T-helper 1 cell treated with Interleukin-12 subunit alpha and Interleukin-12 subunit beta and Interleukin-4 antibody, amounts not matched to agents 30 μg/mL and 1 μg/mL, for 36 hours (primary cell): ENCODE data around the gene CLK3.

Experiments used
- H3K27ac Mint-ChIP-seq: one replicate; pipeline ENCODE4 v1.8.0; 2021; ENCODE audit warnings: mild to moderate bottlenecking, mixed read lengths
- H3K27me3 Mint-ChIP-seq: one replicate; pipeline ENCODE4 v1.8.0; 2021; ENCODE audit warnings: low read depth, mixed read lengths
- H3K36me3 Mint-ChIP-seq: one replicate; pipeline ENCODE4 v1.8.0; 2021; ENCODE audit warnings: low read depth, mixed read lengths
- H3K4me1 Mint-ChIP-seq: one replicate; pipeline ENCODE4 v1.8.0; 2021; ENCODE audit warnings: low read depth, mixed read lengths
- H3K4me3 Mint-ChIP-seq: one replicate; pipeline ENCODE4 v1.8.0; 2021; ENCODE audit warnings: mild to moderate bottlenecking, moderate library complexity, mixed read lengths
- H3K9me3 Mint-ChIP-seq: one replicate; pipeline ENCODE4 v1.8.0; 2021; ENCODE audit warnings: mixed read lengths

The CLK3 gene

GRCh38 chr15:74615508-74616365 lies at the start of gene CLK3:
Gene CLK3 (plus strand): TSS chr15:74615836. CDS start chr15:74619197, 3,361 bp downstream.
- Mint-ChIP-seq H3K27me3 (no peaks in the 10 kb centered on the region), H3K36me3 (peaks cover 21% of the 10 kb centered on the region), H3K27ac (peak within 1 kb of the TSS; percentile 95), H3K4me3 (peak within 1 kb of the TSS; percentile 96), H3K4me1 (peaks cover 27% of the 10 kb centered on the region), H3K9me3 (no peaks in the 10 kb centered on the region)

DNA sequence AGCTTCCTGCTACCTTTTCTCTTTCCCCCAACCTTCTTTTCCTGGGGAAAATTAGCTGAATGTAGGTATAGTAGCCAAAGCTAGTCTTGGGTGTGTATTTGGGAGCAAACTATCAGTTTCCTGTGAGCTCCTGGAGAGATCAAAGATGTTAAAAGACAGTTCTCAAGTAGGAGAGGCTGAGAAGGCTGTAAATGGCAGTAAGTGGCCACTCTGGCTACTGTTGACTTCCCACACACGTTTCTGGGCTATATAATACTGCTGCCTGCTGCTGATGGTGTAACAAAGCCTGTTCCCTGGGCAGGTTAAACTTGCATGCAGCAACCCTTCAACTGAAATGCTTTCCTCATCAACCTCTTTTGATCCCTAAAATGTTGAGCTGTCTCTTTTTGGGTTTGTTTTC lies 47.0 kb upstream of the CLK3 start:
- H3K27ac Mint-ChIP-seq = peak overlapping the region; percentile 47

DNA sequence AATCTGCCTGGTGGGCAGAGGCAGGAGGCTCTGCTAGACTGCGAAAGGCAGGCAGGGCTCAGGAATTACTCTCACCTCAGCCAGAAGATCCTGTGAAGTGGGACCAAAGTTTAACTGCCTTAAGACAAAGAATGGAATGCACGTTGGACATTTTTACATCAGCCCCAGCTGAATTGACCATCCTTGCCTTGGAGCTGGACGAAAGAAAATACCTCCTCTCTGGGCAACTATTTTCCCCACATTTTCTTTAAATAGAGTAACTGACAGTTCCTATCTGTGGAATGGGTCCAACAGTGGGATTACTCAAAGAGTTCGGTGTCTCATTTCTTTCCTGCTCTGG lies 45.9 kb upstream of the CLK3 start:
- peaks cover 42% of the 10 kb centered on the region for H3K36me3 Mint-ChIP-seq
- H3K9me3 Mint-ChIP-seq = no peaks in the 10 kb centered on the region
- peaks cover 36% of the 10 kb centered on the region for H3K4me1 Mint-ChIP-seq
- no peaks in the 10 kb centered on the region for H3K27me3 Mint-ChIP-seq
- H3K27ac Mint-ChIP-seq = no peak overlapping the region
- no peak overlapping the region for H3K4me3 Mint-ChIP-seq

More for the DNA sequence above, 47.0 kb upstream of the CLK3 start:
- Mint-ChIP-seq H3K36me3 (peaks cover 42% of the 10 kb centered on the region), H3K4me3 (no peak overlapping the region), H3K4me1 (peaks cover 39% of the 10 kb centered on the region), H3K27me3 (no peaks in the 10 kb centered on the region), H3K9me3 (no peaks in the 10 kb centered on the region)

DNA sequence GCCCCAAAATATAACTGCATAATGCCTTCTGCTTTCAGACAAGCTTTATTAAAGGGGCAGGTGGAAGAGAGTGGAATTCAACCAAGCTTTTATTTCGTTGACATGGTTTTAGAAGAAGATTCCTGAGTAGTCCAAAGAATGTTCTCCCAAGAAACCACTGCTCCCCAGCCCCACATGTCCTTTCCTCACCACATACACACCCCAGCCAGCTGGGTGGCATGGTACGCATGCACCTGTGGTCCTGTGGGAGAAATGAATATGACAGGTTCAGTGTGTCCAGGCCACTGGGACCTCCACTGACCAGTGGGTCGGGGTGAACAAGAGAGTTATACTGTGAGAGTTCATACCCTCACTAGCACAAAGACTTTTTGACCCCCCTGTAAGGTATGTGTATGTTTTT lies 44.4 kb upstream of the CLK3 start:
- no peak overlapping the region for H3K4me3 Mint-ChIP-seq
- H3K4me1 Mint-ChIP-seq = peaks cover 33% of the 10 kb centered on the region
- H3K36me3 Mint-ChIP-seq = peaks cover 41% of the 10 kb centered on the region
- no peaks in the 10 kb centered on the region for H3K9me3 Mint-ChIP-seq
- no peak overlapping the region for H3K27ac Mint-ChIP-seq
- H3K27me3 Mint-ChIP-seq = no peaks in the 10 kb centered on the region

DNA sequence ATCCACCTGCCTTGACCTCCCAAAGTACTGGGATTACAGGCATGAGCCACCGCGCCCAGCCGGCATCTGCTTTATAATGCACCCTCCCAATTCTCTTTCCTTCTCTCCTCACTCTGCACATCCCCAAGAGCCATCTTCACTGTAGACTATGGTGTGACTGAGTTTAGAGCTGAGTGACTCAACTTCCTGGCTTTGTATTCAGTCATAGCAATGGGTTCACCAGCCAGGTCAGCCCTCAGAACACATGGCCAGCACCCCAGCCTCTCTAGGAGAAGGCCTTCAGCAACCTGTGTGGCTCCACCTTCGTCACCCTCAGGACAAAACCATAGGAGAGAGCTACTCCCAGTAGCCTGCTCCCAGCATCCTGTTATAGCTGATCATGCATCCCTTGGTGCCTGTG lies 41.6 kb upstream of the CLK3 start:
- no peaks in the 10 kb centered on the region for H3K27me3 Mint-ChIP-seq
- H3K9me3 Mint-ChIP-seq = no peaks in the 10 kb centered on the region
- H3K36me3 Mint-ChIP-seq = peaks cover 39% of the 10 kb centered on the region
- no peak overlapping the region for H3K4me3 Mint-ChIP-seq
- H3K4me1 Mint-ChIP-seq = peaks cover 14% of the 10 kb centered on the region
- H3K27ac Mint-ChIP-seq = no peak overlapping the region

DNA sequence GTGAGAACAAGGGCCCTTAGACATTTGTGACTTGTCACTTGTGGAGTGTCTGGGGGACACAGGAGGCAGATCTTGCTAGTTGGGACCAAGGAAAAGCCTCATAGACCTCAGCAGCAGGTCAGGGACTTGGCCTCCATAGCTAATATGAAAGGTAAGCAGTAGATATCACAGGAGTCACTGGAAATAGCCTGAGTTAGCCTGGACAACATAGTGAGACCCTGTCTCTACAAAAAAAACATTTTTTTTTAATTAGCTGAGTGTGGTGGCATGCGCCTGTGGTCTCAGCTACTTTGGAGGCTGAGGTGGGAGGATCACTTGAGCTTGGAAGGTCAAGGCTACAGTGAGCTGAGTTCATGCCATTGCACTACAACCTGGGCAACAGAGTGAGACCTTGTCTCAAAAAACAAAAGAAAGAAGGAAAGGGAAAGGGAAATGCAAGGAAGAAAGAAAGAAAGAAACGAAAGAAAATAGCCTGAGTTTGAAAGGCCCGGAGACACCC lies 37.1 kb upstream of the CLK3 start:
- no peaks in the 10 kb centered on the region for H3K9me3 Mint-ChIP-seq
- no peaks in the 10 kb centered on the region for H3K27me3 Mint-ChIP-seq
- peaks cover 9% of the 10 kb centered on the region for H3K4me1 Mint-ChIP-seq
- no peak overlapping the region for H3K4me3 Mint-ChIP-seq
- peaks cover 25% of the 10 kb centered on the region for H3K36me3 Mint-ChIP-seq
- H3K27ac Mint-ChIP-seq = no peak overlapping the region

GRCh38 chr15:74579001-74579400 lies 36.6 kb upstream of the CLK3 start:
- Mint-ChIP-seq H3K9me3 (no peaks in the 10 kb centered on the region), H3K27ac (no peak overlapping the region), H3K4me1 (peaks cover 8% of the 10 kb centered on the region), H3K27me3 (no peaks in the 10 kb centered on the region), H3K4me3 (no peak overlapping the region), H3K36me3 (peaks cover 20% of the 10 kb centered on the region)

DNA sequence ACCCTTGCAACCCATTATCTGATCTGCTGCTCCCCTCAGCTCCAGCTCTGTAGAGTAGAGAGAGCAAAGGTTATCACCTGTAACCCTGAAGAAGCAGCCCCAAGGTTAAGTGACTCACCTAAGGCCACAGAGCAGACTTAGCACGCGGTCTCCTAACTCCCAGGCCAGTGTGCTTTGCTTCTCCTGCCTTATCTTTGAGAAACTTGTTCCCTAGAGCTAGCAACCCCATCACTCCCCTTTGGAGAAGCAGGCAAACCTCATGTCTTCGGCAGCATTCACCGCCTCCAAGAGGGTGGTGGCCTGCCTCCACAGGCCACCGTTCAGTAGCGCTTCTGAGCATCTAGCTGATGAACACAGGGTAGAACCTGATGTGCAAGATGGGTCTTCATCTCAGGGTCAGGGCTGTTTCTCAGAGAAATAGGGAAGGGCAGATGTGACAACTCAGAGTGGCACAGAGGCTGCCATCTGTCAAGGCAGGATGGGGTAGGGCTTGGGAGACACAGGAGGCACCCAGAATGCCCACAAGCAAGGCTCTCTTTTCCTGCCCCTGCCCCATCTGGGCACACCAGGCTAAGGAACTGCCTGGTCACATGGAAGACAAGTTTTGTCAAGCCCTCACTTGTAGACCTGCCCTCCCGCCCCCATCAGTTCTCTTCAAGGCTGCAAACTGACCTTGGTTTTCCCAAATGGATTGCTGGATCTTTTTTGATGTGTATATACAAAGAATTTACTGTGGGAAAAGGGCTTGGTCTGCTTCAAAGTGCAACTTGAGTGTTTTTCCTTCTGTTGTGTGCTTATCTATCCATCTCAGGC lies 34.9 kb upstream of the CLK3 start:
- Mint-ChIP-seq H3K27me3 (no peaks in the 10 kb centered on the region), H3K4me1 (peaks cover 9% of the 10 kb centered on the region), H3K4me3 (no peak overlapping the region), H3K9me3 (no peaks in the 10 kb centered on the region), H3K27ac (peak overlapping the region; percentile 41), H3K36me3 (peaks cover 18% of the 10 kb centered on the region)

DNA sequence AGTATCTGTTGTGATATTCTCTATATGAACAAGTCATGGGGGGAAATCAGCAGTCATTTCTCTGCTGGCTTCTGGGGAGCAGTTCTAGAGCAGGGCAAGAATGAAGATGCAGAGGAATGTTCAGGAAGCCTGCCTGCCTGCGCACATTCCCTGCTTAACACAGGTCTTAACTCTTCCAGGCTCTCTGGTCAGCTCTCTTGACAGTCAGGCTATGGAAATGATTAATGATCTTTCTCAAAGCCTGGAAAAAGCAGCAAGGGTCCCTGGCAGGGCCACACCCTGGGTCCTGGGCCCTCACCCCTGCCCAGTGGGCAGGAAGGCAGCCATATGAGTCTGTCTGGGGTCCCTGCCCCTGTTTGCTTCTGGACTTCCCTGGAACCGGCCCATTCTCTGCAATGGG lies 31.4 kb upstream of the CLK3 start:
- no peak overlapping the region for H3K4me3 Mint-ChIP-seq
- H3K36me3 Mint-ChIP-seq = peaks cover 17% of the 10 kb centered on the region
- no peaks in the 10 kb centered on the region for H3K9me3 Mint-ChIP-seq
- no peaks in the 10 kb centered on the region for H3K27me3 Mint-ChIP-seq
- H3K27ac Mint-ChIP-seq = peak overlapping the region; percentile 4
- H3K4me1 Mint-ChIP-seq = peaks cover 9% of the 10 kb centered on the region

DNA sequence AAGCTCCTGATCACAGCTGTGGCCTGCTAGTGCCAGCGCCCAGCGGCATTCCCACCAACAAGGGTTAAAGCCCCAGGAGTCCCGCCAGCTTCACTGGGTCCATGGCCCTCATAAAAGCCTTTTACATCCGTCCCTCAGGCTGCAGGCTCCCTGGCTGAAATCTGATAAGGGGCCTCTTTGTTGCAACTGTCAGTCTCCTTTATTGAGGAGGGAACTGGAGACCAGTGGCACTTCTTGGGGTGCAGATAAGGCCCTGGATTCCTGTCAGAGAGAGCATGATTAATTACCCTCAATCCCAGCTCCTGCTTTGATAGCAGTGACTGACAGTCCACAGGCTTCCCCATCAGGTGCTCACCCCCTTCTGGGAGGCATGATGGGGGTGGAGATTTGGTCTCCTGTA lies 30.9 kb upstream of the CLK3 start:
- Mint-ChIP-seq H3K36me3 (peaks cover 22% of the 10 kb centered on the region), H3K27me3 (no peaks in the 10 kb centered on the region), H3K4me1 (peaks cover 9% of the 10 kb centered on the region), H3K4me3 (no peak overlapping the region), H3K9me3 (no peaks in the 10 kb centered on the region), H3K27ac (peak overlapping the region; percentile 6)

GRCh38 chr15:74585191-74585590 lies 30.4 kb upstream of the CLK3 start:
- no peak overlapping the region for H3K27ac Mint-ChIP-seq
- H3K27me3 Mint-ChIP-seq = no peaks in the 10 kb centered on the region
- no peaks in the 10 kb centered on the region for H3K9me3 Mint-ChIP-seq
- no peak overlapping the region for H3K4me3 Mint-ChIP-seq
- peaks cover 26% of the 10 kb centered on the region for H3K36me3 Mint-ChIP-seq
- H3K4me1 Mint-ChIP-seq = peaks cover 10% of the 10 kb centered on the region

DNA sequence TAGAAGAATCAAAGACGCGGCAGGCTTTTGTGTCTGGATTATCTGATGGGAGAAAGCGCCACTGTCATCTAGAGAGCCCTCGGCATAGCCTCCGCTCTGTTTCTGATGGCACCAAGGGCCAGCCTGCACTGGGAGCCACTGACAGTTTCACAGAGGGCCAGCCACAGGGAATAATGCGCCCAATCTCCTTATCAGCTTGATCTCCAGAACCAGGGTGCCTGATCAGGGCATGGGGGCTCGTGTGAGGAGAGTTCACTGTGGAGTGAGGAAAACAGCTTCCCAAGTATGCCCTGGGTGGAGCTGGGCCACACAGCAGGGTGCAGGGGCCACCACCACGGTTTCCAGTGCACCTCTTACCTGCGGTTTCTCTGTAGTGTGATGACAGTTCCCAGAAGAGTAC lies 29.8 kb upstream of the CLK3 start:
- Mint-ChIP-seq H3K9me3 (no peaks in the 10 kb centered on the region), H3K4me3 (no peak overlapping the region), H3K4me1 (peaks cover 11% of the 10 kb centered on the region), H3K36me3 (peaks cover 29% of the 10 kb centered on the region), H3K27me3 (no peaks in the 10 kb centered on the region), H3K27ac (no peak overlapping the region)

DNA sequence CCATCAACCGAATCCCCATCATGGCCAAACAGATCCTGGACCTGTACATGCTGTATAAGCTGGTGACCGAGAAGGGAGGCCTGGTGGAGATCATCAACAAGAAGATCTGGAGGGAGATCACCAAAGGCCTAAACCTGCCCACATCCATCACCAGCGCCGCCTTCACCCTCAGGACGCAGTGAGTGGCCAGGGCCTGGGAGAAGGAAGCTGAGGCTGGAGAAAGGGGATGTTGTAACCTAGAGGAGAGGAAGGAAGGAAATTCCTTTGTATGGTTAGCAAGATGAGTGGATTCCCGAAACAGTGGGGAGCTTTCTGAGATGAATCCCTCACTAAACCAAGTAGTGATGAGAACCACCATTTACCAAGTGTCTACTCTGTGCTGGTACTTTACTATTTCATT lies 25.8 kb upstream of the CLK3 start:
- H3K4me1 Mint-ChIP-seq = peaks cover 2% of the 10 kb centered on the region
- H3K27ac Mint-ChIP-seq = no peak overlapping the region
- H3K4me3 Mint-ChIP-seq = no peak overlapping the region
- peaks cover 40% of the 10 kb centered on the region for H3K36me3 Mint-ChIP-seq
- H3K9me3 Mint-ChIP-seq = no peaks in the 10 kb centered on the region
- no peaks in the 10 kb centered on the region for H3K27me3 Mint-ChIP-seq

DNA sequence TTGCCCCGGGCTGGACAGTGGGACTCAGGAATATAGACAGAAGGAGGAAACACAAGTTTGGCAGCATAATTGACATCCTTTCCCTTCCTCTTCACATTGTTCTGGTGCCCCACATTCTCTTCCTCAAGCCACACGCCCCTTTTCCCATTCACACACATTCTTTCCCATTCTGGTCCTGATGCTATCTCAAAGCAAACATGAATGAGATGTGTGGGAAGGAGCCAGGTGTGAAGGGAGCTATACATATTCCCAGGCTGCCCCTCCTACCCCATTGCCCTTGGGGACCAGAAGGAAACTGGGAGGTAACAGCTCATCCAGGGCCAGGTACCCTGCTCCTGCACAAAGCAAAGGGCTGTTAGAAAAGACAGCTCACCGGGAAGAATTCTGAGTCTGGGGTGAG lies 23.4 kb upstream of the CLK3 start:
- H3K27me3 Mint-ChIP-seq = no peaks in the 10 kb centered on the region
- H3K4me1 Mint-ChIP-seq = peaks cover 4% of the 10 kb centered on the region
- peaks cover 34% of the 10 kb centered on the region for H3K36me3 Mint-ChIP-seq
- H3K9me3 Mint-ChIP-seq = no peaks in the 10 kb centered on the region
- H3K4me3 Mint-ChIP-seq = no peak overlapping the region
- H3K27ac Mint-ChIP-seq = no peak overlapping the region

- Mint-ChIP-seq H3K27ac (no peak overlapping the region), H3K36me3 (peaks cover 39% of the 10 kb centered on the region), H3K4me3 (no peak overlapping the region), H3K27me3 (no peaks in the 10 kb centered on the region), H3K9me3 (no peaks in the 10 kb centered on the region), H3K4me1 (peaks cover 9% of the 10 kb centered on the region)
Measured at GRCh38 chr15:74593122-74593521, 22.5 kb upstream of the CLK3 start.
